ENCODE data around the gene HINT3. TPM values are rescaled to one million over a fixed set of nuclear protein-coding genes. Genes with fewer than 3 reads are reported as not detected.

HINT3 gene
- total RNA-seq, 2 donors from 2014 or later: 13.0 to 16.4 TPM

DNA sequence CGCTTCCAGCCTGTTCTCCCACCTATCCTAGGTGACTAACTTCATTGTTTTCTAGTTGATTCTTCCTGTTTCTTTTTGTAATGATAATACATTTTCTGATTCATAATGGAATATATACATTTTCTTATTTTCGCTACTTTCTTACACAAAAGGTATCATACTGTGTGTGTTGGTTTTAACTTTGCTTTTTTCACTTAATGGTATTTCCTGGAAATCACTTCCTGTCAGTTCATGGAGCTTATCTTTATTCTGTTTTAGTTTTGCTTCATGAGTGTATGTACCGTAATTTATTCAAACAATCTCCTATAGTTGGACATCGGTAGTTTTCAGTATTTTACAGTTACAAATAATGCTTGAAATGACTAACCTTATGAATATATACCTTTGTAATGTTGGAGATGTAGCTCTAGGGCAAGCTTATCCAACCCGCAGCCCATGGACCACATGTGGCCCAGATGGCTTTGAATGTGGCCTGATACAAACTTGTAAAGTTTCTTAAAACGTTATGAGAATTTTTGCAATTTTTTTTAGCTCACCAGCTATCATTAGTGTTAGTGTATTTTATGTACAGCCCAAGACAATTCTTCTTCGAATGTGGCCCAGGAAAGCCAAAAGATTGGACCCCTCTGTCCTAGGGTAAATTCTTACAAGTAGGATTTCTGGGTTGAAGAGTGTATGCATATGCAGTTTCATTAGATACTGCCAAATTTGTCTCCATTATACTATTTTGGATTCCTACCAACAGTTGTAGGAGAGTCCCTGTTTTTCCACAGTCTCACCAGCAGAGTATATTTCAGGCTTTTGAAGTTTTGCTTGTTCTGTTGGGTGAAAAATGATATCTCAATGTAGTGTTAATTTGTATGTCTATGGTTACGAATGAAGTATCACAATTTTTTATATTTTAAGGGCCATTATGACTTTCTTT lies 46.4 kb downstream of the HINT3 start:
- no peaks in the 10 kb centered on the region for H3K27me3 Mint-ChIP-seq (ENCODE audit: insufficient read depth)
- no peak overlapping the region for H3K4me3 ChIP-seq (ENCODE audit: low read length)
- H3K9ac ChIP-seq (ENCODE audit: extremely low read depth, low read length, poor library complexity, severe bottlenecking): no peak overlapping the region
- DNase-seq: no peak
- H3K4me1 ChIP-seq (ENCODE audit: control insufficient read depth, insufficient read depth, low read length): no peaks in the 10 kb centered on the region
- H3K36me3 Mint-ChIP-seq (ENCODE audit: low read depth): peaks cover 34% of the 10 kb centered on the region
- WGBS, 2 experiments (ENCODE audit: insufficient coverage in 1 of 2, insufficient read length in 1 of 2): 88 to 95% methylated on average over 1 to 7 of the region's 8 CpGs
- H3K36me3 ChIP-seq (ENCODE audit: control insufficient read depth, insufficient read depth, low read length): peaks cover 90% of the 10 kb centered on the region
- H3K27ac Mint-ChIP-seq: no peak overlapping the region
- H3K27me3 ChIP-seq (ENCODE audit: control insufficient read depth, insufficient read depth, low read length, poor library complexity, severe bottlenecking): no peaks in the 10 kb centered on the region
- no peak overlapping the region for H3K4me3 Mint-ChIP-seq
- H3K9me3 Mint-ChIP-seq: no peaks in the 10 kb centered on the region
- H3K9me3 ChIP-seq (ENCODE audit: control insufficient read depth, low read length): no peaks in the 10 kb centered on the region
- peaks cover 5% of the 10 kb centered on the region for H3K4me1 Mint-ChIP-seq
- no peak overlapping the region for H3K27ac ChIP-seq (ENCODE audit: low read depth, low read length)
- TF ChIP-seq, protein P1, sequence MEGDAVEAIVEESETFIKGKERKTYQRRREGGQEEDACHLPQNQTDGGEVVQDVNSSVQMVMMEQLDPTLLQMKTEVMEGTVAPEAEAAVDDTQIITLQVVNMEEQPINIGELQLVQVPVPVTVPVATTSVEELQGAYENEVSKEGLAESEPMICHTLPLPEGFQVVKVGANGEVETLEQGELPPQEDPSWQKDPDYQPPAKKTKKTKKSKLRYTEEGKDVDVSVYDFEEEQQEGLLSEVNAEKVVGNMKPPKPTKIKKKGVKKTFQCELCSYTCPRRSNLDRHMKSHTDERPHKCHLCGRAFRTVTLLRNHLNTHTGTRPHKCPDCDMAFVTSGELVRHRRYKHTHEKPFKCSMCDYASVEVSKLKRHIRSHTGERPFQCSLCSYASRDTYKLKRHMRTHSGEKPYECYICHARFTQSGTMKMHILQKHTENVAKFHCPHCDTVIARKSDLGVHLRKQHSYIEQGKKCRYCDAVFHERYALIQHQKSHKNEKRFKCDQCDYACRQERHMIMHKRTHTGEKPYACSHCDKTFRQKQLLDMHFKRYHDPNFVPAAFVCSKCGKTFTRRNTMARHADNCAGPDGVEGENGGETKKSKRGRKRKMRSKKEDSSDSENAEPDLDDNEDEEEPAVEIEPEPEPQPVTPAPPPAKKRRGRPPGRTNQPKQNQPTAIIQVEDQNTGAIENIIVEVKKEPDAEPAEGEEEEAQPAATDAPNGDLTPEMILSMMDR (conservative IDR thresholded peaks at IDR 0.05): no peak

DNA sequence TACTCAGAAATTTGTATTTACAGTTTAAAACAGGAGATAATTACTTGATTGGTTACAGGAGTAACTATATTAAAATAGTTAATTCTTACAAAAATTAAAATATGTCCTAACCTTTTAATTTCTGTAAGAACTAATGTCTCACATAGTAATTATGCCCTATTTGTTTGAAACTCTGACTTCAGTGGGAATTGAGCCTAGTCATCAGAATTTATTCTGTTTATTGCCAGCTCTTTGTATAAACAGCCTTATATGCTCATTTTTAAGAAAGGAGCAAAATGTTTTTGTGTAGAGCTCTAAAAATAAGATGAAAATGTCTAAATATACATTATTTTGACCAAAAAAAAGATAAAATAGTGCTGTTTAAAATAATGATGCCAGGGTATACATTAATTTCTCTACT lies 51.2 kb downstream of the HINT3 start:
- H3K36me3 Mint-ChIP-seq (ENCODE audit: low read depth): peaks cover 29% of the 10 kb centered on the region
- Histone ChIP-seq H3K27me3 (ENCODE audit: control insufficient read depth, insufficient read depth, low read length, poor library complexity, severe bottlenecking) (no peaks in the 10 kb centered on the region), H3K9me3 (ENCODE audit: control insufficient read depth, low read length) (no peaks in the 10 kb centered on the region), H3K36me3 (ENCODE audit: control insufficient read depth, insufficient read depth, low read length) (peaks cover 85% of the 10 kb centered on the region), H3K4me1 (ENCODE audit: control insufficient read depth, insufficient read depth, low read length) (no peaks in the 10 kb centered on the region), H3K27ac (ENCODE audit: low read depth, low read length) (no peak overlapping the region), H3K4me3 (ENCODE audit: low read length) (no peak overlapping the region), H3K9ac (ENCODE audit: extremely low read depth, low read length, poor library complexity, severe bottlenecking) (no peak overlapping the region)
- H3K27ac Mint-ChIP-seq: no peak overlapping the region
- no peaks in the 10 kb centered on the region for H3K27me3 Mint-ChIP-seq (ENCODE audit: insufficient read depth)
- H3K4me1 Mint-ChIP-seq: no peaks in the 10 kb centered on the region
- no peak for DNase-seq
- TF ChIP-seq, protein P1 (conservative IDR thresholded peaks at IDR 0.05): no peak
- H3K4me3 Mint-ChIP-seq: no peak overlapping the region
- H3K9me3 Mint-ChIP-seq: no peaks in the 10 kb centered on the region

DNA sequence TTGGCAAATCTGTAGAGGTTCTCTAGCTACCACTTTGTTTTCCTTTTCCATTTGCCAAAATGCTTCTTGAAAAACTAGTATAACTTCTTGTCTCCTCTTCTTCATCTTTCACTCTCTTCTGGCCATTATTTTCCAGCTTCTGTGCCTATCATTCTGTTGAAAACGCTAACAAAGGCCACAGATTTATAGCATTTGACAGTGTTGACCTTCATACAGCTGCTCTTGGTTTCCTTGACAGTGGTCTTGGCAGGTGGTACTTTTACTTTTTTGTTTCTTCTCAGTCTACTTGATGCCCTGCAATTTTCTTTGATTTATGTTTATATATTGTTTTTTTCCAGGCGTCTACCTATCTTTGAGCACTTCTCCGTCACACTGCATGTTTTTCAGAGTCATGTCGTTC lies 53.5 kb downstream of the HINT3 start:
- H3K27ac ChIP-seq (ENCODE audit: low read depth, low read length): no peak overlapping the region
- no peaks in the 10 kb centered on the region for H3K27me3 Mint-ChIP-seq (ENCODE audit: insufficient read depth)
- no peaks in the 10 kb centered on the region for H3K27me3 ChIP-seq (ENCODE audit: control insufficient read depth, insufficient read depth, low read length, poor library complexity, severe bottlenecking)
- no peak for DNase-seq
- no peaks in the 10 kb centered on the region for H3K4me1 ChIP-seq (ENCODE audit: control insufficient read depth, insufficient read depth, low read length)
- 97 to 100% methylated on average over 1 to 4 of the region's 4 CpGs for WGBS, 2 experiments (ENCODE audit: insufficient coverage in 1 of 2, insufficient read length in 1 of 2)
- no peak overlapping the region for H3K4me3 Mint-ChIP-seq
- TF ChIP-seq, protein P1 (conservative IDR thresholded peaks at IDR 0.05): no peak
- peaks cover 28% of the 10 kb centered on the region for H3K36me3 Mint-ChIP-seq (ENCODE audit: low read depth)
- H3K4me1 Mint-ChIP-seq: no peaks in the 10 kb centered on the region
- H3K9me3 ChIP-seq (ENCODE audit: control insufficient read depth, low read length): no peaks in the 10 kb centered on the region
- peaks cover 79% of the 10 kb centered on the region for H3K36me3 ChIP-seq (ENCODE audit: control insufficient read depth, insufficient read depth, low read length)
- no peaks in the 10 kb centered on the region for H3K9me3 Mint-ChIP-seq
- H3K4me3 ChIP-seq (ENCODE audit: low read length): no peak overlapping the region
- H3K27ac Mint-ChIP-seq: no peak overlapping the region
- no peak overlapping the region for H3K9ac ChIP-seq (ENCODE audit: extremely low read depth, low read length, poor library complexity, severe bottlenecking)

Data from endodermal cell (in vitro differentiated cells).